Right lung (tissue), 5 donors: ENCODE measurements around the gene TRAPPC6A. TPM values are rescaled to one million over a fixed set of nuclear protein-coding genes. Genes with fewer than 3 reads are reported as not detected.
"Not testable (repeated sequence)": the region's sequence is repeated elsewhere in the genome, so short reads cannot be mapped to it uniquely, and the experiment has no call there.

Experiments
- DNase-seq, 2 donors: peaks; one replicate each; pipeline ENCODE4 v3.0.0-alpha.2; 2013
- polyA plus RNA-seq, 5 donors: library from polyadenylated mRNA; unstranded; fragments of 120-200 nt; gene quantifications; one replicate each; pipeline versions ENCODE4 v1.2.1 to v1.2.3, GENCODE V29; 2013; ENCODE audit warnings: inconsistent platforms in 1 of 5, low replicate concordance in 1 of 5; ENCODE audit not compliant: insufficient read length in 5 of 5, insufficient read depth in 1 of 5

TRAPPC6A gene
- polyA plus RNA-seq, 5 donors = 18.7 to 37.7 (median 24.4) TPM

- no peak for DNase-seq
Observed at GRCh38 chr19:45135176-45135885, 42.7 kb downstream of the TRAPPC6A start.

GRCh38 chr19:45133661-45134060 is 44.4 kb downstream of the TRAPPC6A start:
- no peak for DNase-seq

- DNase-seq = no peak
Observed at GRCh38 chr19:45130888-45131615, 47.0 kb downstream of the TRAPPC6A start.

- DNase-seq = no peak
Observed at GRCh38 chr19:45130236-45130635, 47.8 kb downstream of the TRAPPC6A start.

- no peak for DNase-seq
Observed at GRCh38 chr19:45128806-45129205, 49.2 kb downstream of the TRAPPC6A start.

- no peak for DNase-seq
Observed at GRCh38 chr19:45128146-45128545, 49.9 kb downstream of the TRAPPC6A start.

GRCh38 chr19:45126654-45127053 is 51.4 kb downstream of the TRAPPC6A start:
- DNase-seq = no peak

- no peak for DNase-seq
Observed at GRCh38 chr19:45125975-45126493, 52.0 kb downstream of the TRAPPC6A start.

GRCh38 chr19:45125360-45125759 is 52.7 kb downstream of the TRAPPC6A start:
- no peak for DNase-seq

- no peak for DNase-seq
Observed at GRCh38 chr19:45124021-45124420, 54.0 kb downstream of the TRAPPC6A start.

- DNase-seq = no peak
Observed at GRCh38 chr19:45123440-45123850, 54.6 kb downstream of the TRAPPC6A start.

- DNase-seq = no peak
Observed at GRCh38 chr19:45122832-45123231, 55.2 kb downstream of the TRAPPC6A start.

GRCh38 chr19:45121827-45122345 is 56.2 kb downstream of the TRAPPC6A start:
- no peak for DNase-seq

GRCh38 chr19:45119582-45119981 is 58.5 kb downstream of the TRAPPC6A start:
- no peak for DNase-seq

- DNase-seq = not testable (repeated sequence)
Observed at GRCh38 chr19:45118591-45119355, 59.3 kb downstream of the TRAPPC6A start.

- no peak for DNase-seq
Observed at GRCh38 chr19:45118106-45118505, 59.9 kb downstream of the TRAPPC6A start.

GRCh38 chr19:45117671-45118070 is 60.4 kb downstream of the TRAPPC6A start:
- no peak for DNase-seq

- no peak for DNase-seq
Observed at GRCh38 chr19:45117167-45117594, 60.9 kb downstream of the TRAPPC6A start.

GRCh38 chr19:45115809-45116615 is 62.0 kb downstream of the TRAPPC6A start:
- DNase-seq = no peak

- no peak for DNase-seq
Observed at GRCh38 chr19:45114116-45114515, 63.9 kb downstream of the TRAPPC6A start.

GRCh38 chr19:45113628-45114027 is 64.4 kb downstream of the TRAPPC6A start:
- no peak for DNase-seq
